Stimulated activated CD4-positive, alpha-beta T cell treated with anti-CD3 and anti-CD28 coated beads, Interleukin-1b, Interleukin-23, amount 100 ng/mL, for 4 hours (primary cell): ENCODE results near the gene FTH1.
"Not testable (repeated sequence)": the region's sequence is repeated elsewhere in the genome, so short reads cannot be mapped to it uniquely, and the experiment has no call there.

Source experiments
- DNase-seq, 2 donors: peaks; one replicate each; pipeline ENCODE4 v3.0.0-alpha.2; 2020; ENCODE audit warnings: low read depth in 2 of 2

FTH1 gene

GRCh38 chr11:61978703-61979661 is 11.5 kb upstream of the FTH1 start:
- DNase-seq, result no peak

GRCh38 chr11:61976813-61977475 is 9.5 kb upstream of the FTH1 start:
- no peak for DNase-seq

- no peak for DNase-seq
These were observed 9.0 kb upstream of the FTH1 start for GRCh38 chr11:61976420-61976800.

GRCh38 chr11:61975638-61976419 is 8.4 kb upstream of the FTH1 start:
- no peak for DNase-seq

GRCh38 chr11:61974766-61975631 is 7.6 kb upstream of the FTH1 start:
- no peak for DNase-seq

- no peak for DNase-seq
These were observed 6.2 kb upstream of the FTH1 start for GRCh38 chr11:61973476-61974162.

- DNase-seq, result no peak
These were observed 5.4 kb upstream of the FTH1 start for GRCh38 chr11:61972672-61973475.

- no peak for DNase-seq
These were observed 4.8 kb upstream of the FTH1 start for GRCh38 chr11:61972112-61972671.

- peak in 1 of 2 donors; percentile 28 for DNase-seq
These were observed 4.0 kb upstream of the FTH1 start for GRCh38 chr11:61971248-61972111.

- DNase-seq, result no peak
These were observed 2.6 kb upstream of the FTH1 start for GRCh38 chr11:61969838-61970662.

- no peak for DNase-seq
These were observed 1.9 kb upstream of the FTH1 start for GRCh38 chr11:61969391-61969758.

GRCh38 chr11:61968758-61969390 is 1.4 kb upstream of the FTH1 start:
- no peak for DNase-seq

GRCh38 chr11:61967924-61968757 is 707 bp upstream of the FTH1 start:
- peak; percentile 5 to 19 for DNase-seq

GRCh38 chr11:61966734-61967115 is 709 bp downstream of the FTH1 start:
- no peak for DNase-seq

GRCh38 chr11:61964666-61965271 is 2.7 kb downstream of the FTH1 start:
- DNase-seq, result not testable (repeated sequence)
